ENCODE data around the gene MARCHF3. TPM values are rescaled to one million over a fixed set of nuclear protein-coding genes. Genes with fewer than 3 reads are reported as not detected.

MARCHF3 gene
- total and polyA plus RNA-seq, 10 of the 15 experiments (the other 5 are each of a cell fraction or from before 2014, with no cell fraction given) = 3.6 to 24.1 (median 11.3) TPM

- BruUV-seq (replicated peaks) = no TSS peak
- no peak for FAIRE-seq
- Histone ChIP-seq H3K9me3 (replicated peaks; ENCODE audit: control insufficient read depth, insufficient read depth, low read length) (no peaks in the 10 kb centered on the region), H3K9ac (ENCODE audit: control insufficient read depth, insufficient read depth, low read length) (no peak overlapping the region), H3K4me3 (no peak overlapping the region), H3K27me3 (replicated peaks in 1 of 2; ENCODE audit: control insufficient read depth in 2 of 2, insufficient read depth in 2 of 2, low read length in 1 of 2) (no peaks in the 10 kb centered on the region), H3K36me3 (ENCODE audit: control insufficient read depth in 2 of 2, insufficient read depth in 2 of 2, low read length in 1 of 2) (no peaks in the 10 kb centered on the region), H3K4me1 (ENCODE audit: control insufficient read depth, insufficient read depth, low read length) (no peaks in the 10 kb centered on the region), H3K4me2 (ENCODE audit: control insufficient read depth, insufficient read depth) (no peak overlapping the region), H2AFZ (ENCODE audit: control insufficient read depth, low read depth, low read length) (no peak overlapping the region), H4K20me1 (ENCODE audit: control insufficient read depth, insufficient read depth) (no peaks in the 10 kb centered on the region), H3K27ac (ENCODE audit: control insufficient read depth, insufficient read depth) (no peak overlapping the region), H3K79me2 (ENCODE audit: control insufficient read depth, insufficient read depth, low read length) (no peaks in the 10 kb centered on the region)
- DNase-seq (ENCODE audit: low read depth, low spot score) = no peak
- ChIA-PET RAD21 (ENCODE audit: unreplicated experiment) (no interaction called here), SMC1A (ENCODE audit: uncharacterized antibody, unreplicated experiment) (interaction anchor here (0.7 kb wide), 1 partner anchor 34 kb away, joined by 3 read pairs; no protein-coding TSS in a partner anchor), POLR2A (no interaction called here), CTCF (interaction anchor here (0.6 kb wide), 1 partner anchor 18 kb away, joined by 3 read pairs; no protein-coding TSS in a partner anchor)
- peak; percentile 46 for ATAC-seq
- 94% methylated on average over 22 of the region's 22 CpGs for WGBS (ENCODE audit: insufficient coverage, insufficient replicate concordance, low lambda C conversion rate, missing lambda C conversion rate)
- intact Hi-C loops (cut with micrococcal nuclease; ENCODE audit: unreplicated experiment) (no loop called here), in situ Hi-C loops (cut with MboI) (no loop called here)
- TF ChIP-seq KLF5 (IDR thresholded peaks at IDR 0.05; ENCODE audit: partially characterized antibody) = no peak
- no peak for TF ChIP-seq E4F1 (IDR thresholded peaks at IDR 0.05; ENCODE audit: borderline replicate concordance, partially characterized antibody)
- TF ChIP-seq RAD21 (IDR thresholded peaks at IDR 0.05; ENCODE audit: insufficient read depth, low read depth, low read length) = no peak
- TF ChIP-seq RB1 (IDR thresholded peaks at IDR 0.05; ENCODE audit: borderline replicate concordance) = no peak
- no peak for TF ChIP-seq CHD2 (IDR thresholded peaks at IDR 0.05; ENCODE audit: borderline replicate concordance, low read depth, low read length)
- TF ChIP-seq EED (IDR thresholded peaks at IDR 0.05; ENCODE audit: low read depth) = no peak
- TF ChIP-seq NFIC (IDR thresholded peaks at IDR 0.05; ENCODE audit: low read depth, low read length) = no peak
Observed at GRCh38 chr5:126864042-126864688, 166.2 kb downstream of the MARCHF3 start.

All from GM12878 (cell line).